MCF 10A (cell line): ENCODE measurements around the gene IL31RA. TPM values are rescaled to one million over a fixed set of nuclear protein-coding genes. Genes with fewer than 3 reads are reported as not detected.

Experiments used
- BruUV-seq: library from RNA; stranded (reverse); fragments of 400-500 nt; replicated peaks from 2 replicates; lab custom pipeline; 2021; lab: Mats Ljungman, UMichigan
- CTCF ChIA-PET: fragments of 300-600 bp; sonication (Branson Sonifier 250); formaldehyde crosslinking; extraction: SDS; loops from one replicate; lab custom pipeline; 2021; ENCODE audit warnings: antibody characterized with exemption, inconsistent platforms; lab: Yijun Ruan, JAX
- POLR2A ChIA-PET: fragments of 300-600, 350-650 bp; sonication (Branson Sonifier 250); formaldehyde crosslinking; extraction: SDS; loops from one replicate; lab custom pipeline; 2020; ENCODE audit warnings: antibody characterized with exemption, inconsistent platforms; lab: Yijun Ruan, JAX
- DNase-seq: peaks from one replicate; pipeline ENCODE4 v3.0.0-alpha.2; 2018; ENCODE audit not compliant: unreplicated experiment
- H3K27ac Mint-ChIP-seq: one replicate; pipeline ENCODE4 v1.8.0; 2022; ENCODE audit warnings: mild to moderate bottlenecking, low read depth, mixed read lengths; ENCODE audit not compliant: unreplicated experiment
- H3K27me3 Mint-ChIP-seq: one replicate; pipeline ENCODE4 v1.8.0; 2022; ENCODE audit warnings: mixed read lengths; ENCODE audit not compliant: insufficient read depth, unreplicated experiment
- H3K36me3 Mint-ChIP-seq: one replicate; pipeline ENCODE4 v1.8.0; 2022; ENCODE audit warnings: mild to moderate bottlenecking, moderate library complexity, mixed read lengths; ENCODE audit not compliant: insufficient read depth, unreplicated experiment
- H3K4me1 Mint-ChIP-seq: one replicate; pipeline ENCODE4 v1.8.0; 2022; ENCODE audit warnings: mixed read lengths; ENCODE audit not compliant: insufficient read depth, unreplicated experiment
- H3K4me3 Mint-ChIP-seq: one replicate; pipeline ENCODE4 v1.8.0; 2022; ENCODE audit warnings: mild to moderate bottlenecking, moderate library complexity, mixed read lengths; ENCODE audit not compliant: unreplicated experiment
- H3K9me3 Mint-ChIP-seq: one replicate; pipeline ENCODE4 v1.8.0; 2022; ENCODE audit warnings: mixed read lengths; ENCODE audit not compliant: unreplicated experiment
- intact Hi-C: fragments of 100-400 bp; cut with micrococcal nuclease; formaldehyde crosslinking; loops from 2 replicates; pipeline ENCODE4 v1.14.1; 2022
- total RNA-seq: library from RNA; stranded (reverse); gene quantifications from 2 replicates; pipeline ENCODE4 v1.2.3, GENCODE V29; 2022
- TF ChIP-seq, protein P1 (sequence below): fragments of 200-600 bp; IDR thresholded peaks from one replicate; pipeline ENCODE4 v1.8.0; 2022; ENCODE audit warnings: antibody characterized with exemption, mild to moderate bottlenecking; ENCODE audit not compliant: unreplicated experiment

The IL31RA gene
- total RNA-seq, 1 experiment from 2014 or later, result 6.4 TPM

DNA sequence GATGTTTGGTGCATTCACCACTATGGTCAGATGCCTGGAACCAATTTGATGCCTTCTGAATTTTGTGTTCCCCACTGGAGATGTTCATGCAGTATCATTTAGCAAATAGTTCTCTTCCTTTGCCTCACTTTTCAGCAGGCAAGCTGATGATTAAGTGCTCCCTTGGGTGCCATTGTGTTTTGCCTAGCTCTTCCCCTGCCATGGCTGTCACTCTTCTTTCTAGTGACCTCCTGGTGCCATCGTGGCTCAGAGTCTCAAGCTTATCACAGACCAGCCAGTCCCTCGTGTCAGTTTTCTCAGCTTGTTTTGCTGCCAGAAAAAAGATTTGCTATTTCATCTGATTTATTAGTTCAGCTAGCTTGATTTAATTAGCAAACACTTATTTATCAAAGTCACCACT is 41.3 kb downstream of the IL31RA start:
- DNase-seq, result no peak
- H3K4me1 Mint-ChIP-seq, result peaks cover 5% of the 10 kb centered on the region
- CTCF ChIA-PET, result no interaction called here
- BruUV-seq, result no TSS peak
- no peak overlapping the region for H3K4me3 Mint-ChIP-seq
- H3K36me3 Mint-ChIP-seq, result no peaks in the 10 kb centered on the region
- intact Hi-C loops, result no loop called here
- H3K9me3 Mint-ChIP-seq, result no peaks in the 10 kb centered on the region
- no peaks in the 10 kb centered on the region for H3K27me3 Mint-ChIP-seq
- POLR2A ChIA-PET, result no interaction called here
- H3K27ac Mint-ChIP-seq, result no peak overlapping the region
- TF ChIP-seq, protein P1, sequence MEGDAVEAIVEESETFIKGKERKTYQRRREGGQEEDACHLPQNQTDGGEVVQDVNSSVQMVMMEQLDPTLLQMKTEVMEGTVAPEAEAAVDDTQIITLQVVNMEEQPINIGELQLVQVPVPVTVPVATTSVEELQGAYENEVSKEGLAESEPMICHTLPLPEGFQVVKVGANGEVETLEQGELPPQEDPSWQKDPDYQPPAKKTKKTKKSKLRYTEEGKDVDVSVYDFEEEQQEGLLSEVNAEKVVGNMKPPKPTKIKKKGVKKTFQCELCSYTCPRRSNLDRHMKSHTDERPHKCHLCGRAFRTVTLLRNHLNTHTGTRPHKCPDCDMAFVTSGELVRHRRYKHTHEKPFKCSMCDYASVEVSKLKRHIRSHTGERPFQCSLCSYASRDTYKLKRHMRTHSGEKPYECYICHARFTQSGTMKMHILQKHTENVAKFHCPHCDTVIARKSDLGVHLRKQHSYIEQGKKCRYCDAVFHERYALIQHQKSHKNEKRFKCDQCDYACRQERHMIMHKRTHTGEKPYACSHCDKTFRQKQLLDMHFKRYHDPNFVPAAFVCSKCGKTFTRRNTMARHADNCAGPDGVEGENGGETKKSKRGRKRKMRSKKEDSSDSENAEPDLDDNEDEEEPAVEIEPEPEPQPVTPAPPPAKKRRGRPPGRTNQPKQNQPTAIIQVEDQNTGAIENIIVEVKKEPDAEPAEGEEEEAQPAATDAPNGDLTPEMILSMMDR, result no peak

DNA sequence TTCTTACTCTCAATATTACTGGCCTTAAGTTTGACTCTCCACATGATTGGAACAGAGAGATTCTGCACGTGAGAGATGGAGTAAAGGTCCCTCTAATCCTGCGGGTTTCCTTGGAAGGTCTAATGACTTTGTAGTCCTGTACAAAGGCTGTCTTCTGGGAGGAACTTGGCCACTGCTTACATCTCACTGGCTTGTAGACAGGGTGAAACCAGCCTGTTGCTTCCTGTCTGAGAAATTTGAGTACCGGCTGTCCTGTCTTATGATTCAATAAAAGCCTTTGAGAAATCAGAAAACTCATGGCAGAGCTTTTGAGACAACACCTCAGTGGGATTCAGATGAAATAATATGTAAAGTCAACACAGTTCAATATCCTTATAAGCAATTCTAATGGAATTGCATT is 43.0 kb downstream of the IL31RA start:
- H3K4me1 Mint-ChIP-seq, result no peaks in the 10 kb centered on the region
- H3K9me3 Mint-ChIP-seq, result no peaks in the 10 kb centered on the region
- POLR2A ChIA-PET, result interaction anchor here (0.7 kb wide), 1 partner anchor 240 kb away, joined by 3 read pairs; no protein-coding TSS in a partner anchor
- no peak overlapping the region for H3K4me3 Mint-ChIP-seq
- CTCF ChIA-PET, result no interaction called here
- no peaks in the 10 kb centered on the region for H3K36me3 Mint-ChIP-seq
- intact Hi-C loops, result no loop called here
- no peak for DNase-seq
- H3K27ac Mint-ChIP-seq, result no peak overlapping the region
- BruUV-seq, result no TSS peak
- TF ChIP-seq, protein P1, result no peak
- no peaks in the 10 kb centered on the region for H3K27me3 Mint-ChIP-seq

GRCh38 chr5:55895346-55895745 is 44.2 kb downstream of the IL31RA start:
- no peaks in the 10 kb centered on the region for H3K36me3 Mint-ChIP-seq
- H3K9me3 Mint-ChIP-seq, result no peaks in the 10 kb centered on the region
- H3K27me3 Mint-ChIP-seq, result no peaks in the 10 kb centered on the region
- TF ChIP-seq, protein P1, result no peak
- H3K4me1 Mint-ChIP-seq, result no peaks in the 10 kb centered on the region
- ChIA-PET CTCF (interaction anchor here (0.7 kb wide), 1 partner anchor 405 kb away, joined by 3 read pairs; no protein-coding TSS in a partner anchor), POLR2A (interaction anchor here (0.7 to 1.4 kb wide), 3 partner anchors 49 to 477 kb away, joined by 3 to 4 read pairs (median 4); no protein-coding TSS in a partner anchor)
- no peak overlapping the region for H3K27ac Mint-ChIP-seq
- no peak for DNase-seq
- intact Hi-C loops, result no loop called here
- no TSS peak for BruUV-seq
- no peak overlapping the region for H3K4me3 Mint-ChIP-seq

DNA sequence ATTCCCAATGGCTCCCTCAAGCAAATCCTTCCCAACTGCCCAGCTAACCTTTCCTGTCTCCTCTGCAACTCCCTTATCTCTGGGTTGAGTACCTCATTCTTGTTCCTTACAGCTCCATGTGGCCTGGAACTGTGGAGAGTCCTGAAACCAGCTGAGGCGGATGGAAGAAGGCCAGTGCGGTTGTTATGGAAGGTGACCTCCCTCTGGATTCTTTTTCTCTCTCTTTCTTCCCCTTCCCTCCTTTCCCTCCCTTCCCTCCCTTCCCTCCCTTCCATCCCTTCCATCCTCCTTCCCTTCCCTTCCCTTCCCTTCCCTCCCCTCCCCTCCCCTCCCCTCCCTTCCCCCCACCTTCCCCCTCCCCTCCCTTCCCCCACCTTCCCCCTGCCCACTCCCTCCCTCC is 45.1 kb downstream of the IL31RA start:
- H3K36me3 Mint-ChIP-seq, result no peaks in the 10 kb centered on the region
- POLR2A ChIA-PET, result interaction anchor here (0.7 to 1.4 kb wide), 4 partner anchors 50 to 478 kb away, joined by 3 to 4 read pairs (median 4); no protein-coding TSS in a partner anchor
- H3K4me3 Mint-ChIP-seq, result no peak overlapping the region
- CTCF ChIA-PET, result no interaction called here
- H3K27me3 Mint-ChIP-seq, result no peaks in the 10 kb centered on the region
- intact Hi-C loops, result no loop called here
- BruUV-seq, result no TSS peak
- DNase-seq, result no peak
- H3K4me1 Mint-ChIP-seq, result no peaks in the 10 kb centered on the region
- TF ChIP-seq, protein P1, result no peak
- no peaks in the 10 kb centered on the region for H3K9me3 Mint-ChIP-seq
- no peak overlapping the region for H3K27ac Mint-ChIP-seq
